ENCODE data around the gene JAG1.

JAG1 gene

GRCh38 chr20:10673842-10674683 lies at the start of gene JAG1:
JAG1 (minus strand) TSS chr20:10673999; CDS start chr20:10673530, 469 bp downstream.
- DNase-seq = peak; percentile 23

- DNase-seq = no peak
These were observed 48.2 kb upstream of the JAG1 start for GRCh38 chr20:10721976-10722375.

GRCh38 chr20:10721137-10721896 lies 47.5 kb upstream of the JAG1 start:
- DNase-seq = no peak

- DNase-seq = no peak
These were observed 46.8 kb upstream of the JAG1 start for GRCh38 chr20:10720565-10720964.

GRCh38 chr20:10719740-10720385 lies 46.1 kb upstream of the JAG1 start:
- DNase-seq = no peak

- DNase-seq = no peak
These were observed 44.9 kb upstream of the JAG1 start for GRCh38 chr20:10718661-10719060.

GRCh38 chr20:10716855-10717254 lies 43.1 kb upstream of the JAG1 start:
- no peak for DNase-seq

- no peak for DNase-seq
These were observed 41.2 kb upstream of the JAG1 start for GRCh38 chr20:10715035-10715434.

- no peak for DNase-seq
These were observed 40.6 kb upstream of the JAG1 start for GRCh38 chr20:10714236-10714975.

- no peak for DNase-seq
These were observed 39.4 kb upstream of the JAG1 start for GRCh38 chr20:10713161-10713560.

GRCh38 chr20:10711903-10712451 lies 38.2 kb upstream of the JAG1 start:
- DNase-seq = no peak

- DNase-seq = no peak
These were observed 37.4 kb upstream of the JAG1 start for GRCh38 chr20:10710991-10711775.

GRCh38 chr20:10709916-10710315 lies 36.1 kb upstream of the JAG1 start:
- no peak for DNase-seq

- no peak for DNase-seq
These were observed 34.8 kb upstream of the JAG1 start for GRCh38 chr20:10708351-10709185.

GRCh38 chr20:10707791-10708190 lies 34.0 kb upstream of the JAG1 start:
- no peak for DNase-seq

GRCh38 chr20:10707068-10707467 lies 33.3 kb upstream of the JAG1 start:
- no peak for DNase-seq

GRCh38 chr20:10706460-10706811 lies 32.6 kb upstream of the JAG1 start:
- DNase-seq = no peak

- no peak for DNase-seq
These were observed 32.1 kb upstream of the JAG1 start for GRCh38 chr20:10705801-10706459.

GRCh38 chr20:10701607-10702006 lies 27.8 kb upstream of the JAG1 start:
- DNase-seq = no peak

GRCh38 chr20:10699941-10700340 lies 26.1 kb upstream of the JAG1 start:
- no peak for DNase-seq
